GM21529 (cell line): ENCODE measurements around the gene DPF3.

ENCODE experiments used
- ATAC-seq: cut with Tn5 transposase; IDR thresholded peaks from one replicate; pipeline ENCODE4 v1.9.1; 2021; ENCODE audit not compliant: unreplicated experiment

DPF3 gene

GRCh38 chr14:72801836-72802587, 91.9 kb downstream of the DPF3 start:
- ATAC-seq, result no peak

- no peak for ATAC-seq
Observed at GRCh38 chr14:72801381-72801812, 92.5 kb downstream of the DPF3 start.

GRCh38 chr14:72800848-72801370, 93.0 kb downstream of the DPF3 start:
- no peak for ATAC-seq

- ATAC-seq, result no peak
Observed at GRCh38 chr14:72800296-72800695, 93.6 kb downstream of the DPF3 start.

- no peak for ATAC-seq
Observed at GRCh38 chr14:72796935-72797334, 97.0 kb downstream of the DPF3 start.

GRCh38 chr14:72793156-72793939, 100.6 kb downstream of the DPF3 start:
- ATAC-seq, result no peak

GRCh38 chr14:72792051-72792788, 101.7 kb downstream of the DPF3 start:
- no peak for ATAC-seq

- no peak for ATAC-seq
Observed at GRCh38 chr14:72790887-72791566, 102.9 kb downstream of the DPF3 start.

GRCh38 chr14:72788972-72789728, 104.8 kb downstream of the DPF3 start:
- ATAC-seq, result no peak

- no peak for ATAC-seq
Observed at GRCh38 chr14:72788255-72788654, 105.6 kb downstream of the DPF3 start.

- ATAC-seq, result no peak
Observed at GRCh38 chr14:72787841-72788240, 106.1 kb downstream of the DPF3 start.

- ATAC-seq, result no peak
Observed at GRCh38 chr14:72786378-72787350, 107.2 kb downstream of the DPF3 start.

GRCh38 chr14:72783741-72784140, 110.2 kb downstream of the DPF3 start:
- no peak for ATAC-seq

GRCh38 chr14:72782817-72783216, 111.1 kb downstream of the DPF3 start:
- ATAC-seq, result no peak

- no peak for ATAC-seq
Observed at GRCh38 chr14:72781561-72782508, 112.1 kb downstream of the DPF3 start.

- ATAC-seq, result no peak
Observed at GRCh38 chr14:72780751-72781150, 113.2 kb downstream of the DPF3 start.

- no peak for ATAC-seq
Observed at GRCh38 chr14:72779679-72780078, 114.2 kb downstream of the DPF3 start.

- no peak for ATAC-seq
Observed at GRCh38 chr14:72777636-72778035, 116.3 kb downstream of the DPF3 start.
